GM19372 (cell line): ENCODE measurements around the gene ADAMTS13.

Source experiments
- ATAC-seq: cut with Tn5 transposase; IDR thresholded peaks from one replicate; pipeline ENCODE4 v1.9.1; 2021; ENCODE audit warnings: mild to moderate bottlenecking, low read depth, moderate library complexity; ENCODE audit not compliant: unreplicated experiment

ADAMTS13 gene

GRCh38 chr9:133468777-133469421, 46.7 kb downstream of the ADAMTS13 start:
- no peak for ATAC-seq

GRCh38 chr9:133470427-133470924, 48.3 kb downstream of the ADAMTS13 start:
- ATAC-seq: no peak

- ATAC-seq: no peak
Observed at GRCh38 chr9:133470988-133471387, 48.8 kb downstream of the ADAMTS13 start.

- no peak for ATAC-seq
Observed at GRCh38 chr9:133471551-133472276, 49.5 kb downstream of the ADAMTS13 start.

- ATAC-seq: no peak
Observed at GRCh38 chr9:133472277-133472645, 50.1 kb downstream of the ADAMTS13 start.

GRCh38 chr9:133472753-133473378, 50.7 kb downstream of the ADAMTS13 start:
- no peak for ATAC-seq

GRCh38 chr9:133473743-133474142, 51.6 kb downstream of the ADAMTS13 start:
- ATAC-seq: no peak

GRCh38 chr9:133474215-133474614, 52.0 kb downstream of the ADAMTS13 start:
- ATAC-seq: no peak

- no peak for ATAC-seq
Observed at GRCh38 chr9:133474853-133475252, 52.7 kb downstream of the ADAMTS13 start.

- ATAC-seq: no peak
Observed at GRCh38 chr9:133475292-133476012, 53.3 kb downstream of the ADAMTS13 start.

- ATAC-seq: no peak
Observed at GRCh38 chr9:133476036-133476931, 54.1 kb downstream of the ADAMTS13 start.

- no peak for ATAC-seq
Observed at GRCh38 chr9:133476941-133477340, 54.8 kb downstream of the ADAMTS13 start.

- no peak for ATAC-seq
Observed at GRCh38 chr9:133477461-133477860, 55.3 kb downstream of the ADAMTS13 start.

- peak; percentile 35 for ATAC-seq
Observed at GRCh38 chr9:133477992-133478850, 56.1 kb downstream of the ADAMTS13 start.

- peak; percentile 87 for ATAC-seq
Observed at GRCh38 chr9:133478851-133479711, 56.9 kb downstream of the ADAMTS13 start, which contains the start of gene SLC2A6. Gene SLC2A6, minus strand, starts transcription at chr9:133479099. Its CDS starts 40 bp downstream, at chr9:133479059.

GRCh38 chr9:133483611-133484010, 61.4 kb downstream of the ADAMTS13 start:
- ATAC-seq: no peak

- no peak for ATAC-seq
Observed at GRCh38 chr9:133484671-133485437, 62.7 kb downstream of the ADAMTS13 start.
